Stimulated activated CD4-positive, alpha-beta T cell treated with anti-CD3 and anti-CD28 coated beads, Interleukin-12 subunit alpha, Interleukin-12 subunit beta, amount 100 ng/mL, for 24 hours (primary cell): Measurements from ENCODE around the gene RNASEL.
"Not testable (repeated sequence)": the region's sequence is repeated elsewhere in the genome, so short reads cannot be mapped to it uniquely, and the experiment has no call there.

ENCODE experiments used
- DNase-seq, 2 experiments: peaks; one replicate each; pipeline ENCODE4 v3.0.0-alpha.2; 2020; ENCODE audit warnings: low read depth in 2 of 2

Gene RNASEL

DNA sequence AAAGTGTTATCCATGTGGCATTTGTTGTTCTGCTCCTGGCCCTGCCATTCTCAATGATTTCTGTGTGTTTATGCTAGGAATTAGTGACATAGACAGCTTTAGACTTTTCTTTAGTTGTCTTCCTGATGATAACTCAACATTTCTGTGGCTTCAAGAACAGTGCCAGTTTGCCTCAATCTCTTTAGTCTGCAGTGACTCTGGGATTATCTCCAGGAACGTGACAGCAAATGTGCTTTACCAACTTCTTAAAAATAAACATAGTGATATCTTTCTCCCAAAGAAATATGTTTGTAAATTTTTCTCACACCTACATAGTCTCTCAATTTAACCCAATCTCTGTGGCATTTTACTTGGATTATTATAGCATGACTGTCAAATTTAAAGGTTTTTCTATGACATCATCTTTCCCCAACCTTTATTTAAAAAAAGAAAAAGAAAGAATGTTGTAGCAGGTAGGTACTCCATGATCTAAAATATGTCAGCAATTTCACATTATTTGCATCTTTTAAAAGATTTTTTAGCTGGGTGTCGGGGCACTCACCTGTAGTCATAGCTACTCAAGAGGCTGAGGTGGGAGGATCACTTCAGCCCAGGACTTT is 24.6 kb downstream of the RNASEL start:
- DNase-seq, result no peak

DNA sequence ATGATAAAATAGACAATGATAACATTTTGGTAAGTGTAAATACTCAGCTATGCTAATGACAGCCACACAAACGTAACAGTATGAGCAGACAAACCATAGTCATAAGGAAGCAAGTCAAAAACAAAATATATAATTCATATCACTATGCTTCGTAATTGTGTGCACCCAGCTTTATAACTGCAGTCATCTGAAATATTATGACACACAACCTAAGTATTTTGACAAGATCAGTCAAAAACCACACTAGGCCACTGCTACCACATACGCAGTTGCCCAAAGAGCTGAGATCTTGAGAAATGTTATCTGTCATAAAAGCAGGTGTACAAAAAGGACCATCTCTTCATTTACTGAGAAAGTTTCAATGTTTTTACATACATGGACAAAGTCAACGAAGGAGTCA is 26.0 kb downstream of the RNASEL start:
- no peak for DNase-seq

DNA sequence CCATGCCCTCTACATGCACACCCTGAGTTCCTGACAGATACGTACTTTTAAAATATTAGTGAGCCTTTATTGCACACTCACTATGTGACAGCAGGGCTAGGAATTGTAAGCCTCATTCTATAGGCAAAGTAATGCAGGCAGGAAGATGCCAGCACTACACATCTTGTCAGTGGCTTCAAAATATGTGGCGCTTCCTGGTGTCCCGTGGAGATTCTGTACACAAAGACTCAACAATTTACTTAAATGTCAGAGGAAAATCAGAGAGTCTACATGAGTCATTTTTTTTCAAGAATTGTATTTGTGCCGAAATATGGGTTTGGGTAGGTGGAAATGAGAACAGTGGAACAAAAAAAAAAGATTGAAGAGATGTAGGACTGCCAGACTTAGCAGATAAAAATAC is 27.6 kb downstream of the RNASEL start:
- no peak for DNase-seq

DNA sequence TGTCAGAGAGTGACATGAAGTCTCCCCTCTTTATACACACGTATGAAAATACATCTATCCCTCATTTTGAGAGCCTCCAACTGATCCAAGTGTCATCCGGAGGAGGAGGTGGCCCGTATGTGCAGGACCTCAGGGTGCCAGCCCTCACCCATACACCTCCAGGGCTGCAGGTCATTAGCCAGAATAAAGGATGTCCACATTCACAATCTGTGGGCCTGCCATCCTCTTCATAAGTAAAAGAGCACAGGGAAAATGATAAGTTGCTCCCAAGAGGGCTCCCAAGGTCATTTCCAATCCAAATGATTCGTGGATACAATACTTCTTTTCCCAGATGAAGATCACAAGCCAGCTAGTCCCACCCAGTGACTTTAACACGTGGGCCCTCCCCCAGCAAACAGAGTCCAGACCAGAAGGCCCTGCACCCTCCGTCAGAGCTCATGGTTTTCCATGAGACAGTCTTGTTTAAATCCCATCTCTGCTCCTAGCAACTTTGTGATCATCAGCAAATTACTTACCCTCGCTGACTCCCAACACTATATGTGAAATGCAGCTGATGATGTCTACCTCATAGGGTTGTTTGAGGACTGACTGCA is 28.6 kb downstream of the RNASEL start:
- DNase-seq, result no peak

DNA sequence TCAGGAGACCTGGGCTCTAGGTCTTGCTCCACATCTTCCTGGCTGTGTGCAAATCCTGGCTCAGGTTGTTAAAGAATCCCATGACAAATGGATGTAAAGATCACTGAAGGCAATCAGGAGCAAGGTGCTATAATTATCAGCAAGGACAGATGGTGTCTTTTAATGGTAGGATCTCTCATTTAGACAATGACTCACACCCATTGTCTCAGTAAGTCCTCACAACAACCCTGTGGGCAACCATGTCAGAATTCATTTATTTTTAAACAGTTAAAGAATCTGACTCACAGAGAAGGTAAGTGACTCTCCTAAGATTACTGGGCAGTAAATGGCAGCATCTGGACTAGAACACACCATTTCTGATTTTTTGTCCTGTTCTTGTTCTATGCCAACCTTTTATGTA is 32.8 kb downstream of the RNASEL start:
- no peak for DNase-seq

DNA sequence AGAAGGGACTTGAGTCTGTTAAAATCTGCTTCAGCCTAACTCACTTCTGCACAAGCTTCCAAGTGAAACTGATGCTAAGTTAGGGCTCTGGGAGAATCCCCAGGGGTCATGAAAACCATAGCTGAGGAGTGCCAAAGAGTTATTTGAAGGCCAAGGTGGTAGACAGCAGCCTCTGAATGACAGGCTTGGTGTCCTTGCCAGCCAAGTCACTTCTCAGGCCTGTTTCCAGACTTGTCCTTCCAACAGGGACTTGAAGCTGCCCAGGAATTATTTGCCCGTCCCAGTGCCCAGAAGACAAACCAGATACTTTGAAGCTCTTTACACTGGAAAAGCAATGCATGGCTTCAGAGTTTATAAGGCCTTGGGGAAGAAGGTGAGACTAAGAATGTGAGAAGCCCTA is 33.6 kb downstream of the RNASEL start:
- DNase-seq, result no peak

DNA sequence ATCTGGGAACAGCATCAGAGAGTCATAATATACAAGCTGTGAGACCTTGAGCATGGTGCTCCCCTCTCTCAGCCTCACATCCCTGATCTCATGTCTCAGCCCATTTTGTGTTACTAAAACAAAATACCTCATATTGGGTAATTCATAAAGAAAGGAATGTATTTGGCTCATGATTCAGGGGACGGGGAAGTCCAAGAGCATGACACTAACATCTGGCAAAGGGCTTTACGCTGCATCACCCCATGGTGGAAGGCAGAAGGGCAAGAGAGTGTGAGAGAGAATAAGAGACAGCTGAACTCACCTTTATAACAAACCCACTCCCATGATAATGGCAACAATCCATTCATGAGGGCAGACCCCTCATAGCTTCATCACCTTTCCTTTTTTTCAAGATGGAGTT is 36.5 kb downstream of the RNASEL start:
- no peak for DNase-seq

DNA sequence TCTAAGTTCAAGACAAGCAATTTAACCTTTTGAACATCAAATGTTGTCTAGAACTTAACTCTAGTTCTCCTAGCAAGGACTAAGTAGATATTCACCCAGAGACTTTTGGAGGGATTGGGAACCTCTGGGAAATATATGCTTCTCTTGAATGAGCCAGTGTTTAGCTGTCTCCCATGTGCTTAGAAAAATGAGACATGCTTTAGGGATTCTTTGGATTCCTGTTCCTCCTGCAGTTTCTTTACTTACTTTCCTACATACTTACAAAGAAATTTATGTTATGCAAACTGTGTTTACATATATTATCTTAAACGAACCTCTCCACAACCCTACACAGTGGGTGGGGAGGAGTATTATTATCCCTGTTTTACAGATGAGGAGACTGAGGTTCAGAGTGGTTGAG is 39.2 kb downstream of the RNASEL start:
- DNase-seq, result no peak

DNA sequence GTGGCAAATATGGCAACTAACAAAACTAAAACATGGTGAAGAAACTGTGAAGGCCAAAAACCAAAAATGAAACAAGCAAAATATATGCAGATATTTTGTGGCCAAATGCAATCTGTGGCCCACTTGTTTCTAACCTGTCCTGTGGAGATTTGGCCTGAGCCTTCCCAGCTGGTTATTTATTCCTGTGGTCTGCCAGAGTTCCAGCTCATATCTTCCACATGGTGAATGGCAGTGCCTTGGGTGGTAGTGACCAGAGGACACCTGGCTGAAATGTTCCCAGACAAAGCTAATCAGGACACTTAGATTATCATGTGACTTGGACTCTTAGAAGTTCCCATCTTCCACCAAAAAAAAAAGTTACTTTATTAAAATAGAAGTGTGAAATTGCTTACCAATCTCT is 39.7 kb downstream of the RNASEL start:
- DNase-seq, result no peak

DNA sequence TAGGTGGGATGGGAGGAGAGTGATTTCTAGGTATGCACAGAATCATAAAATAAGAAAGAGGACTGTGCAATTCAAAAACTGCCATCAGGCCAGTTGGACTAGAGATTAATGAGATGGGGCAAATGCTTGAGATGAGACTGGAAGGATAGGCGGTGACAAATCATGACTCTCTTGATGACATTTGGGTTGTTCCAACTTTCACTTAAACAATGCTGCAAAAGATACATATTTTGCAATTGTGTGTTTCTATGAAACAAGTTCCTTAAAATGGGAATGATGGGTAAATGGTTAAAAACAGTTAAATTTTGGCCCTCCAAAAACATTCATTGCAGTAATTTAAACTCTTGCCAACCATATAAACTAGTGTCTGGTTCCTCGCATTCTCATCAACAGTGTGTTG is 55.2 kb downstream of the RNASEL start:
- DNase-seq, result no peak

DNA sequence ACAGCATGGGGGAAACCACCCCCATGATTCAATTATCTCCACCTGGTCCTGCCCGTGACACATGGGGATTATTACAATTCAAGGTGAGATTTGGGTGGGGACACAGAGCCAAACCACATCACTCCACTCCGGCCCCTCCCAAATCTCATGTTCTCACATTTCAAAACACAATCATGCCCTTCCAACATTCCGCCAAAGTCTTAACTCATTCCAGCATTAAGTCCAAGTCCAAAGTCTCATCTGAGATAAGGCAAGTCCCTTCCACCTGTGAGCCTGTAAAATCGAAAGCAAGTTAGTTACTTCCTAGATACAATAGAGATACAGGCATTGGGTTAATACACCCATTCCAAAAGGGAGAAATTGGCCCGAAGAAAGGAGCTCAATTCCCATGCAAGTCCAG is 60.9 kb downstream of the RNASEL start:
- DNase-seq, result not testable (repeated sequence)

DNA sequence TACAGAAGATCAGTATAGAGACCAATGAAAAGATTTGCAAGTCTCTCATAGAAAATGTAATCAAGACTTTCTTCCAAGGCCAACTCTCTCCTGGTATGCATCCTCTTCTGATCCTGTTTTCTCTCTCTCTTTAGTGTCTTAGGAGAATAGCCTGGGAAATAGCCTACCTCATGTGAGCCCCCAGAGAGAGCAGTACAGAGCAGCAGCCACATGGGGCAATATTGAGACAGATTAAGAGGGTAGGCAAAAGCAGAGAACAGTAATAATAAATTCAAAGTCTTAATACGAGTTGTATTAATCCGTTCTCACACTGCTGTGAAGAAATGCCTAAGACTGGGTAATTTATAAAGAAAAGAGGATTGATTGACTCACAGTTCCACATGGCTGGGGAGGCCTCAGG is 61.4 kb downstream of the RNASEL start:
- no peak for DNase-seq

DNA sequence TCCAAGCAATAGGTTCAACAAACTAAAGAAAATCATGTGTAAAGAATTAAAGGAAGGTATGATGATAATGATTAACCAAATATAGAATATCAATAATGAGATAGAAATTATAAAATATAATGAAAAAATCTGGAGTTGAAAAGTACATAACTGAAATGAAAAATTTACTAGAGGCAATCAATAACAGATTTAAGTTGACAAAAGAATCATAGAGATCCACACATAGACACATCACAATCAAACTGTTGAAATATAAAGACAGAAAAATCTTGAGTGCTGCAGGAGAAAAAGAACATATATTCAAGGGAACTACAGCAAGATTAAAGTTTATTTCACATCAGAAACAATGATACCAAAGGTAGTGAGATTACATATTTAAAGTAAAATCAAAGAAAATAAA is 63.7 kb downstream of the RNASEL start:
- DNase-seq, result no peak
